AG04449 (cell line): ENCODE data around the gene VPS8.

ENCODE experiments used
- CTCF ChIA-PET: fragments of 350-600 bp; formaldehyde crosslinking; extraction: SDS; loops from one replicate; lab custom pipeline; 2021; ENCODE audit warnings: antibody characterized with exemption; lab: Yijun Ruan, JAX
- POLR2A ChIA-PET: fragments of 400-600, 350-600 bp; formaldehyde crosslinking; extraction: SDS; loops from one replicate; lab custom pipeline; 2020; ENCODE audit warnings: antibody characterized with exemption, inconsistent platforms; lab: Yijun Ruan, JAX
- DNase-seq: peaks from one replicate; pipeline ENCODE4 v3.0.0-alpha.2; 2010; ENCODE audit warnings: low read depth, low spot score
- H3K4me3 ChIP-seq: 2 replicates; pipeline ENCODE4 v1.5.1; 2011; ENCODE audit warnings: low read depth, mild to moderate bottlenecking, control low read depth, low read length
- TF ChIP-seq, protein P1 (sequence below): IDR thresholded peaks from one replicate; pipeline ENCODE4 v1.5.1; 2011; ENCODE audit warnings: mild to moderate bottlenecking, moderate library complexity, low read length, control low read depth, inconsistent platforms; ENCODE audit not compliant: insufficient read depth; ENCODE audit errors: missing control alignments

The VPS8 gene

GRCh38 chr3:184820525-184820924, 8.6 kb downstream of the VPS8 start:
- no peak for DNase-seq
- H3K4me3 ChIP-seq = no peak overlapping the region
- TF ChIP-seq, protein P1, sequence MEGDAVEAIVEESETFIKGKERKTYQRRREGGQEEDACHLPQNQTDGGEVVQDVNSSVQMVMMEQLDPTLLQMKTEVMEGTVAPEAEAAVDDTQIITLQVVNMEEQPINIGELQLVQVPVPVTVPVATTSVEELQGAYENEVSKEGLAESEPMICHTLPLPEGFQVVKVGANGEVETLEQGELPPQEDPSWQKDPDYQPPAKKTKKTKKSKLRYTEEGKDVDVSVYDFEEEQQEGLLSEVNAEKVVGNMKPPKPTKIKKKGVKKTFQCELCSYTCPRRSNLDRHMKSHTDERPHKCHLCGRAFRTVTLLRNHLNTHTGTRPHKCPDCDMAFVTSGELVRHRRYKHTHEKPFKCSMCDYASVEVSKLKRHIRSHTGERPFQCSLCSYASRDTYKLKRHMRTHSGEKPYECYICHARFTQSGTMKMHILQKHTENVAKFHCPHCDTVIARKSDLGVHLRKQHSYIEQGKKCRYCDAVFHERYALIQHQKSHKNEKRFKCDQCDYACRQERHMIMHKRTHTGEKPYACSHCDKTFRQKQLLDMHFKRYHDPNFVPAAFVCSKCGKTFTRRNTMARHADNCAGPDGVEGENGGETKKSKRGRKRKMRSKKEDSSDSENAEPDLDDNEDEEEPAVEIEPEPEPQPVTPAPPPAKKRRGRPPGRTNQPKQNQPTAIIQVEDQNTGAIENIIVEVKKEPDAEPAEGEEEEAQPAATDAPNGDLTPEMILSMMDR = no peak
- CTCF ChIA-PET = interaction anchor here (1.0 to 2.4 kb wide), 4 partner anchors 9 to 17 kb away, joined by 5 to 10 read pairs (median 6); partner anchors contain the start of gene VPS8
- POLR2A ChIA-PET = no interaction called here

DNA sequence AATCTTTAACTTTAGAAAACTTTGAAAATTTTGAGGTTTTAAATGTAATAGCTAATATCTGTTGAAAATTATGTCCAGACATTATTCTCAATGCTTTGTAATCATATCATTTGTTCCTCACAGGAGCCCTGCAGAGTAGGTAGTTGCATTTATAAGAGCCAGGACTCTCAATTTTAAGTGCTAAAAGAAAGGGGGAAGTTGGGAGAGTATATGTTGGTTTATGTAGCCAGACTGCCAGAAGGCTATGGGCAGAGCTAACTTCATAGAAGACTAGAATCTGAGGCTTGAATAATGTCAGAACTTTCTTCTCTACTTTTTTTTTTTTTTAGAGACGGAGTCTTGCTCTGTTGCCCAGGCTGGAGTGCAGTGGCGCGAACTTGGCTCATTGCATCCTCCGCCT, 9.1 kb downstream of the VPS8 start:
- ChIA-PET POLR2A (no interaction called here), CTCF (interaction anchor here (1.0 to 1.4 kb wide), 3 partner anchors 9 to 13 kb away, joined by 5 to 10 read pairs (median 6); partner anchors contain the start of gene VPS8)
- DNase-seq = no peak
- no peak overlapping the region for H3K4me3 ChIP-seq
- TF ChIP-seq, protein P1 = no peak

GRCh38 chr3:184822081-184822480, 10.1 kb downstream of the VPS8 start:
- DNase-seq = no peak
- TF ChIP-seq, protein P1 = no peak
- CTCF ChIA-PET = interaction anchor here (1.0 to 3.3 kb wide), 6 partner anchors 10 to 261 kb away, joined by 3 to 12 read pairs (median 8); partner anchors contain the start of genes EPHB3 and VPS8
- no peak overlapping the region for H3K4me3 ChIP-seq
- POLR2A ChIA-PET = no interaction called here

- DNase-seq = no peak
- no peak overlapping the region for H3K4me3 ChIP-seq
- ChIA-PET CTCF (interaction anchor here (0.6 to 3.3 kb wide), 8 partner anchors 9 to 403 kb away, joined by 3 to 17 read pairs (median 8); partner anchors contain the start of genes EPHB3 and VPS8), POLR2A (no interaction called here)
- TF ChIP-seq, protein P1 = no peak
Observed at GRCh38 chr3:184822654-184823053, 10.7 kb downstream of the VPS8 start.

- DNase-seq = no peak
- H3K4me3 ChIP-seq = no peak overlapping the region
- POLR2A ChIA-PET = no interaction called here
- CTCF ChIA-PET = interaction anchor here (0.9 to 4.0 kb wide), 5 partner anchors 10 to 263 kb away, joined by 3 to 17 read pairs (median 12); partner anchors contain the start of genes EPHB3 and VPS8
- TF ChIP-seq, protein P1 = no peak
Observed at GRCh38 chr3:184823990-184824389, 12.0 kb downstream of the VPS8 start.

DNA sequence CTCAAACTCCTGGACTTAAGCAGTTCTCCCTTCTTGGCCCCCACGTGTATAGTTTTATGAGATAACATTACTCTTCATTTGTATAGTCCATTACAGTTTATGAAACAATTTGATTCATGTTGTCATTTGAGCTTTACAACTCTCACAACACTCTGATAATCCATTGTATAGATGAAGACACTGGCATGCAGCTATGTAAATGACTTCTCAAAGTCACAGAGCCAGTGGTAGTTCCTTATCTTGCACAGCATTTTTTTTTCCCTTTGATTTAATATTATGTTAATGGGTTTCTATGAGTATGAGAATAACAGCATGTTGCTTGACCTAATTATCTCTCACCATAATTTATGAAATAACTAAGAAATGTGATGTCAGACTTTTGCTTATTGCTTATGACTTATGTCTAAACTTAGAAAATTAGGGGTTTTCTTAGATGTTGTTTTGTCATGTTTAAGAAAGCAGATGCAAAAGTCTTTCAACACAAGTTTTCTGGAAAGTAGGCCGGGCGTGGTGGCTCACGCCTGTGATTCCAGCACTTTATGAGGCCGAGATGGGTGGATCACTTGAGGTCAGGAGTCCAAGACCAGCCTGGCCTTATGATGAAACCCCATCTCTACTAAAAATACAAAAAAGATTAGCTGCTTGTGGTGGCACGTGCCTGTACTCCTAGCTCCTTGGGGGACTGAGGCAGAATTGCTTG, 13.3 kb downstream of the VPS8 start:
- ChIA-PET CTCF (interaction anchor here (2.9 to 4.0 kb wide), 2 partner anchors 11 to 13 kb away, joined by 16 to 17 read pairs; partner anchors contain the start of gene VPS8), POLR2A (no interaction called here)
- TF ChIP-seq, protein P1 = no peak
- no peak for DNase-seq
- H3K4me3 ChIP-seq = no peak overlapping the region
